Measurements from ENCODE around the gene GNG7.

Gene GNG7

DNA sequence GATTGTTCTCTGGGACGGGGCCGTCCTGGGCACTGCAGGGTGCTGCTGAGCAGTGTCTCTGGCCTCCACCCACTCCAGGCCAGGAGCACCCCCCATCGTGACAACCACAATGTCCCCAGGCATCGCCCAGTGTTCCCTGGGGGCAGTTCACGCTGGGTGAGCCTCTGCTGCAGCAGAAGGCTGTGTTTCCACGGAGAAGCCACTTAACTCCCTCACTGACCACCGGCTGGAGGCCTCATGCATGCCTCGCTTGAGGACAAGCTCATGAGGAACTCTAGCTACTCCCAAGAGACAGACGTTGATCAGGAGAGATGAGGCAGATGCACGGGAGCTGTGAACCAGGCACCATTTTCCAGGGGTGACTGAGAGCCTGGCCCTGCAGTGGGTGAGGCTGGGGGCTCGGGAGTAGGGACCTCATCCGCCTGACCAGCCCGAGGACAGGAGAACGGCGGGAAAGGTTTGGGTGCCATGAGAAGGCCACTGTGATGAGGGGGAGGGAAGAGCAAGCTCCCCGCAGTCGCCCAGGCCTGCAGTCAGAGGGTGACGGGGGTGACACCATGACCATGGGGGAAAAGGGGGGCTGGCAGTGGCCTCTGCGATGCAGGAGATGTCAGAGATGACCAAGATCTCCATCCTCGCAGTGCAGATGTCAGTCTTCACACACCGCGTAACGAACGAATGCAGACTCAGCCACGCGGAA is 32.2 kb upstream of the GNG7 start:
- DNase-seq (ENCODE audit: insufficient read length) (no peak), FAIRE-seq (no peak)
- TF ChIP-seq POLR2AphosphoS5 (IDR thresholded peaks at IDR 0.05; ENCODE audit: low read depth, low read length) (no peak), POLR2A (IDR thresholded peaks at IDR 0.05; ENCODE audit: low read depth, low read length) (no peak), TAF1 (IDR thresholded peaks at IDR 0.05; ENCODE audit: borderline replicate concordance, low read depth, low read length) (no peak)

GRCh38 chr19:2733930-2734588 is 31.6 kb upstream of the GNG7 start:
- TF ChIP-seq POLR2AphosphoS5 (IDR thresholded peaks at IDR 0.05; ENCODE audit: low read depth, low read length) = no peak
- TF ChIP-seq TAF1 (IDR thresholded peaks at IDR 0.05; ENCODE audit: borderline replicate concordance, low read depth, low read length) = no peak
- no peak for TF ChIP-seq POLR2A (IDR thresholded peaks at IDR 0.05; ENCODE audit: low read depth, low read length)
- no peak for FAIRE-seq
- DNase-seq (ENCODE audit: insufficient read length) = no peak

GRCh38 chr19:2732883-2733282 is 30.4 kb upstream of the GNG7 start:
- FAIRE-seq (no peak), DNase-seq (ENCODE audit: insufficient read length) (no peak)
- TF ChIP-seq TAF1 (IDR thresholded peaks at IDR 0.05; ENCODE audit: borderline replicate concordance, low read depth, low read length) = no peak
- no peak for TF ChIP-seq POLR2A (IDR thresholded peaks at IDR 0.05; ENCODE audit: low read depth, low read length)
- TF ChIP-seq POLR2AphosphoS5 (IDR thresholded peaks at IDR 0.05; ENCODE audit: low read depth, low read length) = no peak

DNA sequence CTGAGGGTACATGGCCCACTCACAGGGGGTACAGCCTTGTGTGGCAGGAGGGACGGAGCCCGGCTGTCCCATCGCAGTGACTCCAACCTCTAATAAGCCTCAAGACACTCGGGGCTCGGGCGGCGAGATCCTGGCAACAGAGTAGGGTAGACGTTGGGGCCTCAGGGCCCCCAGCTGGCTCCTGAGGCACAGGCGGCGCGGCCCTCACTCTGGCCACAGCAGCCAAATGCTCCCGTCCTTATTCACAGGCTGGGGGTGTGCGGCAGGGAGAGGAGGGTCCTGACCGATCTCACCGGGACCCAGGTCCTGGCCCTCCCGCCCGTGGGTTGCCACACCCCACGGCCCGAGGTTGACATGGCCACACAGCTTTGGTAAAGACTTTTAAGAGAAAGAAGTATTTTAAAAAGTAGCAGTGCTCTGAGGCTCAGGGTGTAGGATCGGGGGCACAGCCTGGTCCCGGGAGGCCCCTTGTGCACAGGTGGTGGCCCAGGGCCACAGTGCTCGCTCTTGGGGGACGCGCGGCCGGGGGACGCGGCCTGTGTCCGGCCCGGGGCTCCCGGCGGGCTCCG is 29.7 kb upstream of the GNG7 start:
- TF ChIP-seq TAF1 (IDR thresholded peaks at IDR 0.05; ENCODE audit: borderline replicate concordance, low read depth, low read length) = no peak
- TF ChIP-seq POLR2A (IDR thresholded peaks at IDR 0.05; ENCODE audit: low read depth, low read length) = no peak
- no peak for TF ChIP-seq POLR2AphosphoS5 (IDR thresholded peaks at IDR 0.05; ENCODE audit: low read depth, low read length)
- FAIRE-seq = no peak
- DNase-seq (ENCODE audit: insufficient read length) = no peak

DNA sequence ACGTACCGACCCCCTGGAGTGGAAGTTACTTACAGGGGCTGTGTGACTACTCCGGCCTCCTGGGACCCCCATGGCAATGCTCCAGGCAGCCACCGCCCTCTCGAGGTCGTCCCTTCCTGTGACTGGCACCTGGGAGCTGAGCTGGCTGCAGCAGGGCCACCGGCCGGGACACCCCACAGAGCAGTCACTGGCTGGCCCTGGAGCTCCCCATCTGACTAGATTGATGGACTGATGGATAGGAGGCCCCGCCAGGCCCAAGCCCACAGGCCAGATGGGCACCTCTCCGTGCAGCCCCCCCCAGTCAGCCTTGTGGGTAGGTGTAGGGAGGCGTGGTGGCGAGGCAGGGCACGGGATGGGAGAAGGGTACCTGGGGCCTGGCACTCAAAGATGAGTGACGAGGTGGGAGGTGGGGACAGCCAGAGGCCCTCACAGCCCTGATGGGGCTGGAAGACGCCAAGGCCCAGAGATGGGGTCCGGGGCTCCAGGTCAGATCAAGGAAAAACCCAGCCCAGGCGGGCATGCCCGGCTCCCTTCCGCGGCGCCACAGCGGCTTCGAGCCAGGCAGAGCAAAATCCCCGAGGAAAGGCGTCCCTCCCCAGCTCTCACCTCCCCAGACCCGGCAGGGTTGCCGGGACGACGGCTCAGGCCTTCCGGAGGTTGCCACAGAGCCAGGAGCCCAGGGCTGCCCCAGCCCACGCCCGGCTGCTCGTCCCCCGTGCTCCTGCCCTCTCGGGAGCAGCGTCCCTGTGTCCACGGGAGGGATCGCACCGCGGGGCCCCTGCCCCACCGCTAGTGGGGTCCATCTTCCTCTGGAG is 28.9 kb upstream of the GNG7 start:
- TF ChIP-seq POLR2AphosphoS5 (IDR thresholded peaks at IDR 0.05; ENCODE audit: low read depth, low read length) (no peak), TAF1 (IDR thresholded peaks at IDR 0.05; ENCODE audit: borderline replicate concordance, low read depth, low read length) (no peak), POLR2A (IDR thresholded peaks at IDR 0.05; ENCODE audit: low read depth, low read length) (no peak)
- FAIRE-seq = no peak
- DNase-seq (ENCODE audit: insufficient read length) = no peak

GRCh38 chr19:2729943-2730818 is 27.7 kb upstream of the GNG7 start:
- FAIRE-seq (no peak), DNase-seq (ENCODE audit: insufficient read length) (peak; percentile 21)
- TF ChIP-seq POLR2AphosphoS5 (IDR thresholded peaks at IDR 0.05; ENCODE audit: low read depth, low read length) = no peak

- peak; percentile 34 for DNase-seq (ENCODE audit: insufficient read length)
- peak; percentile 61 for FAIRE-seq
- TF ChIP-seq TAF1 (IDR thresholded peaks at IDR 0.05; ENCODE audit: borderline replicate concordance, low read depth, low read length) = no peak
- TF ChIP-seq POLR2AphosphoS5 (IDR thresholded peaks at IDR 0.05; ENCODE audit: low read depth, low read length) = no peak
- no peak for TF ChIP-seq POLR2A (IDR thresholded peaks at IDR 0.05; ENCODE audit: low read depth, low read length)
These were observed 26.4 kb upstream of the GNG7 start for GRCh38 chr19:2728783-2729387.

DNA sequence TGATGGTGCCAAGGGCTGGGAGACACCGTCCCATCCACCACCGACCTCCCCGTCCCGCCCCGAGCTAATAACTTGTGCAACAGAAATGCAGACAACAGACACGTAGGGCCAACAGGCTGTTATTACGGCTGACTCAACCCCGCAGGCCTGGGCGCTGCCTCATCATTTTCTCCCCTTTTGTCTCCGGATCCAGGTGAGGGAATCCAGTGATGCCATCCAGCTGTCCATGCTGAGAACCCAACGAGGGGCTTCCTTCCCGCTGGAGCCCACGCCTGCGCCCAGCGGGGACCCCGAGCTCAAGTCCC is 25.1 kb upstream of the GNG7 start:
- no peak for DNase-seq (ENCODE audit: insufficient read length)
- no peak for FAIRE-seq
- TF ChIP-seq POLR2A (IDR thresholded peaks at IDR 0.05; ENCODE audit: low read depth, low read length) (no peak), POLR2AphosphoS5 (IDR thresholded peaks at IDR 0.05; ENCODE audit: low read depth, low read length) (no peak), TAF1 (IDR thresholded peaks at IDR 0.05; ENCODE audit: borderline replicate concordance, low read depth, low read length) (no peak)

- TF ChIP-seq POLR2A (IDR thresholded peaks at IDR 0.05; ENCODE audit: low read depth, low read length) (no peak), POLR2AphosphoS5 (IDR thresholded peaks at IDR 0.05; ENCODE audit: low read depth, low read length) (no peak), TAF1 (IDR thresholded peaks at IDR 0.05; ENCODE audit: borderline replicate concordance, low read depth, low read length) (no peak)
- DNase-seq (ENCODE audit: insufficient read length) = peak; percentile 22
- no peak for FAIRE-seq
These were observed 24.6 kb upstream of the GNG7 start for GRCh38 chr19:2726904-2727639.
